ENCODE measurements around the gene DSCAML1. TPM values are rescaled to one million over a fixed set of nuclear protein-coding genes. Genes with fewer than 3 reads are reported as not detected.

Gene DSCAML1
- total and polyA plus RNA-seq, 2 of the 8 experiments (the other 6 are each of a cell fraction or from before 2014, with no cell fraction given), result 0.19 to 0.24 TPM

GRCh38 chr11:117744471-117745150 lies 52.4 kb downstream of the DSCAML1 start:
- no peak overlapping the region for H3K9ac ChIP-seq (replicated peaks in 1 of 4; ENCODE audit: extremely low read depth in 1 of 4, low read depth in 3 of 4, low read length in 3 of 4)
- CTCF ChIA-PET (ENCODE audit: partially characterized antibody), result interaction anchor here (0.7 to 1.0 kb wide), 2 partner anchors 27 to 54 kb away, joined by 3 read pairs; no protein-coding TSS in a partner anchor
- H2BK5ac ChIP-seq (ENCODE audit: low read depth, low read length), result no peak overlapping the region
- H2AK5ac ChIP-seq (ENCODE audit: low read depth, low read length), result no peak overlapping the region
- H3K27me3 ChIP-seq (replicated peaks in 1 of 4; ENCODE audit: control insufficient read depth in 3 of 4, extremely low read depth in 1 of 4, insufficient read depth in 3 of 4, low read length in 3 of 4), result no peaks in the 10 kb centered on the region; a peak in 1 of 7 replicates
- H3K4me2 ChIP-seq (ENCODE audit: insufficient read depth in 1 of 2, low read depth in 2 of 2, low read length in 2 of 2), result no peak overlapping the region
- no peak overlapping the region for H3K4ac ChIP-seq (replicated peaks; ENCODE audit: insufficient read length, low read depth, low read length)
- H3K23ac ChIP-seq (ENCODE audit: insufficient read length), result no peak overlapping the region
- H2BK12ac ChIP-seq (ENCODE audit: low read depth, low read length), result no peak overlapping the region
- no peak overlapping the region for H3K27ac ChIP-seq (ENCODE audit: low read depth, low read length)
- no peak overlapping the region for H2AFZ ChIP-seq (ENCODE audit: low read length)
- H3K14ac ChIP-seq (ENCODE audit: insufficient read length), result no peak overlapping the region
- no peaks in the 10 kb centered on the region for H4K20me1 ChIP-seq (replicated peaks in 1 of 2; ENCODE audit: control insufficient read depth in 1 of 2, insufficient read depth in 2 of 2, low read length in 2 of 2)
- H2BK20ac ChIP-seq (ENCODE audit: low read length), result no peak overlapping the region
- H3K9me3 ChIP-seq (ENCODE audit: insufficient read depth in 2 of 2, low read depth in 1 of 2, low read length in 1 of 2), result no peaks in the 10 kb centered on the region
- POLR2A ChIA-PET (ENCODE audit: partially characterized antibody), result no interaction called here
- H3K36me3 ChIP-seq (ENCODE audit: control insufficient read depth in 2 of 4, insufficient read depth in 4 of 4, low read length in 3 of 4), result no peaks in the 10 kb centered on the region
- no peaks in the 10 kb centered on the region for H3K23me2 ChIP-seq (ENCODE audit: low read depth, low read length)
- H3K18ac ChIP-seq (ENCODE audit: extremely low read depth, low read length), result no peak overlapping the region
- FAIRE-seq, result no peak
- no peaks in the 10 kb centered on the region; the same call in 1 of the 2 replicates for H3K79me1 ChIP-seq (ENCODE audit: low read depth, low read length)
- no peak overlapping the region for H4K8ac ChIP-seq (ENCODE audit: extremely low read depth, insufficient read depth, low read length)
- no peak overlapping the region for H4K91ac ChIP-seq (replicated peaks; ENCODE audit: insufficient read length, low read length)
- H3K4me3 ChIP-seq (ENCODE audit: extremely low read depth in 1 of 4, insufficient read depth in 2 of 4, low read depth in 3 of 4, low read length in 4 of 4), result no peak overlapping the region
- no peak for DNase-seq (ENCODE audit: low read depth in 1 of 2, low spot score in 2 of 2)
- no peaks in the 10 kb centered on the region for H3K79me2 ChIP-seq (ENCODE audit: control insufficient read depth in 1 of 2, insufficient read depth in 2 of 2, low read length in 2 of 2)
- H3K56ac ChIP-seq (replicated peaks; ENCODE audit: insufficient read length, low read depth, low read length), result no peak overlapping the region
- peaks cover 0 to 4% (median 1%) of the 10 kb centered on the region in 4 experiments; a peak in 5 of 7 replicates for H3K4me1 ChIP-seq (replicated peaks in 1 of 4; ENCODE audit: control insufficient read depth in 3 of 4, insufficient read depth in 4 of 4, low read length in 3 of 4)
- no peak overlapping the region for H2BK120ac ChIP-seq (replicated peaks; ENCODE audit: low read depth, low read length)
- WGBS, 2 experiments (ENCODE audit: extremely low coverage in 1 of 2, insufficient coverage in 1 of 2, insufficient read length in 1 of 2, insufficient replicate concordance in 2 of 2, low coverage in 1 of 2, low lambda C conversion rate in 2 of 2, missing lambda C conversion rate in 1 of 2), result 79% methylated on average over 11 of the region's 11 CpGs; no CpG with 5 or more reads in 1 of the 2 experiments
- no peak overlapping the region for H4K5ac ChIP-seq (ENCODE audit: insufficient read length, low read depth, low read length)
- H2BK15ac ChIP-seq (ENCODE audit: low read length), result no peak overlapping the region
- TF ChIP-seq JUND (IDR thresholded peaks at IDR 0.05; ENCODE audit: low read length) (no peak), SP4 (IDR thresholded peaks at IDR 0.05; ENCODE audit: low read length) (no peak), BRCA1 (IDR thresholded peaks at IDR 0.05; ENCODE audit: low read depth, low read length) (no peak), CHD2 (IDR thresholded peaks at IDR 0.05; ENCODE audit: low read length) (no peak), ATF3 (IDR thresholded peaks at IDR 0.05; ENCODE audit: insufficient read depth, low read depth, low read length) (no peak), CBX8 (IDR thresholded peaks at IDR 0.05; ENCODE audit: borderline replicate concordance, low read depth, low read length) (no peak), CTCF (IDR thresholded peaks at IDR 0.05; ENCODE audit: control extremely low read depth in 1 of 3, insufficient read depth in 1 of 3, low read depth in 1 of 3, low read length in 3 of 3) (no peak), KDM5A (IDR thresholded peaks at IDR 0.05; ENCODE audit: low read length) (no peak), POLR2AphosphoS5 (IDR thresholded peaks at IDR 0.05; ENCODE audit: low read depth, low read length) (no peak), SIX5 (IDR thresholded peaks at IDR 0.05; ENCODE audit: low read depth, low read length) (no peak), RXRA (IDR thresholded peaks at IDR 0.05; ENCODE audit: insufficient read depth, low read depth, low read length) (no peak)

Data from H1 (cell line).